Left forelimb (tissue), 1 donor: ENCODE data around the gene DPYSL5.

Experiments used
- DNase-seq: peaks from one replicate; pipeline ENCODE4 v3.0.0-alpha.2; 2018; ENCODE audit warnings: low spot score

DPYSL5 gene

GRCh38 chr2:26846334-26847306 is 1.3 kb upstream of the DPYSL5 start:
- DNase-seq, result peak; percentile 76

- no peak for DNase-seq
These were observed 651 bp upstream of the DPYSL5 start for GRCh38 chr2:26847307-26847654.

- no peak for DNase-seq
These were observed 564 bp downstream of the DPYSL5 start for GRCh38 chr2:26848336-26849055.

GRCh38 chr2:26849056-26849999 is 1.4 kb downstream of the DPYSL5 start:
- no peak for DNase-seq

- DNase-seq, result no peak
These were observed 2.1 kb downstream of the DPYSL5 start for GRCh38 chr2:26850000-26850431.

DNA sequence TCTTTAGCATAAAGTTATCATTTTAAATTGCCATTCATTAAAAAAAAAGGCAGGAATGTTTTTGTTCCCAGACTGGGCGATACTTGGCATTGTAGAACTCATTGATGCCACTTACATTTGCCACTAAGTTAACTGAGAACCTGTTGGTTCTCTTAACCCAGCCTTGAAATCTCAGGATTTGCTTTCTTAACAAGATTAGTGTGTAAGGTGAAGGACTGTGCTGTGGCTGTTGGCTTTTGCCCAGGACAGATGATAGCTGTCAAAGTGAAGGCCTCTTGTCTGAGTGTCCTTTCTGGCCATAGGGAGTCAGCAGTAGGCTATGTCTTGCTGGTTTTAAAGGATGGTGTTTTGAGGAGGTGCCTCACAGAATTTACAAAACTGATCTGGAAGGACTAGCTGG is 2.6 kb downstream of the DPYSL5 start:
- DNase-seq, result no peak

- DNase-seq, result no peak
These were observed 4.7 kb downstream of the DPYSL5 start for GRCh38 chr2:26852405-26853306.

- DNase-seq, result no peak
These were observed 5.8 kb downstream of the DPYSL5 start for GRCh38 chr2:26853751-26854150.

DNA sequence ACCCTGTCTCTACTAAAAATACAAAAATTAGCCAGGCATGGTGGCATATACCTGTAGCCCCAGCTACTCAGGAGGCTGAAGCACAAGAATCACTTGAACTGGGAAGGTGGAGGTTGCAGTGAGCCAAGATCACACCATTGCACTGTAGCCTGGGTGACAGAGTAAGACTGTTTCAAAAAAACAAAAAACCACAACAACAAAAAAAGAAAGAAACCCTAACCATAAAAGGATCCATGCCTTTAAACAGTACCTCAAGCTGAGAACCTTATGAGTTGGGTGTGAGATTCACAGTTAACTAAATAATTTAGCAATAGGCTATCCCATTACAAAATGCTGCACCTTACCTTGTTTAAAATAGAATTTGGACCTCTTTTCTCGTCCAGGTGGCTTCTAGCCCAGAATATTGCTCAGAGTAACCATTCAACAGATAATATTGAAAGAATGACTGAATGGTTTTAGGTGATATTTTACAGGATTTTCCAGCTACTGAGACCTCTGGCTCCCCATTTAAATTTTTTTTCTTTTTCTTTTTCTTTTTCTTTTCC is 6.4 kb downstream of the DPYSL5 start:
- DNase-seq, result no peak

DNA sequence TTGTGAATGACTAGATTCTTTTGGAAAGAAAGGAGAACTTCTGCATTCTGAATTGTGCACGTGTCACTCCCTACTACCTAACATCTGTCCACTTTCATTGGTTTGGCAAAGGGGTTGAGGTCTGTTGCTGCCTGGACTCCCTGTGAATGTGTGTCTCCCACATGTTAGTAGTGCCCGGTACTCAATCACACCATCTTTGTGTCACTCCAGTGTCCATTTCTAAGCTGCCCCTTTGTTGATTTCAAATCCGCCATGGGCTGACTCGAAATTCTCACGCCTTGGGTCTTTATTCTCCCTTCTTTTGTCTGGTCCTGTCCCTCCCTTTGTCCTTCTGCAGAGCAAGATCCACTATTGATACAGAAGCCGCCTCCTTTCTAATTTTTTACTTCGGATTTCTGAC is 7.5 kb downstream of the DPYSL5 start:
- no peak for DNase-seq

DNA sequence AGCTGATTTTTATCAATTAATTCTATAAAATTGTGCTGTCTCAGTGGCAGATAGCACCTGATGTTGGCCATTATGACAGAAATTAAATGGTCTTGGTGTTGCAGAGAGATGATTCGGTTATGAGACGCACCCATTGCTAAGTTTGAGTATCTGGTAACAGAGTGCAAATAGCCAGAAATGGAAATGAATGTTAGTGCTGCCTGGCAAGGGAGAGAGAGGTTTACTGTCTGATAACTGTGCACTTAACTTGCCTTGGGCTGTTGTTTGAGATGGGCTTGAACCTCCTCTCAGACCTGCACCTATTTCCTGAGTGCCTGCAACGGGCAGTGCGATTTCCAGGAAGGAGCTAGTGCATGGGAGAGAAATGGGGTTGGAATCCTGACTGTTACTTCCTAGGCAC is 11.7 kb downstream of the DPYSL5 start:
- DNase-seq, result no peak

DNA sequence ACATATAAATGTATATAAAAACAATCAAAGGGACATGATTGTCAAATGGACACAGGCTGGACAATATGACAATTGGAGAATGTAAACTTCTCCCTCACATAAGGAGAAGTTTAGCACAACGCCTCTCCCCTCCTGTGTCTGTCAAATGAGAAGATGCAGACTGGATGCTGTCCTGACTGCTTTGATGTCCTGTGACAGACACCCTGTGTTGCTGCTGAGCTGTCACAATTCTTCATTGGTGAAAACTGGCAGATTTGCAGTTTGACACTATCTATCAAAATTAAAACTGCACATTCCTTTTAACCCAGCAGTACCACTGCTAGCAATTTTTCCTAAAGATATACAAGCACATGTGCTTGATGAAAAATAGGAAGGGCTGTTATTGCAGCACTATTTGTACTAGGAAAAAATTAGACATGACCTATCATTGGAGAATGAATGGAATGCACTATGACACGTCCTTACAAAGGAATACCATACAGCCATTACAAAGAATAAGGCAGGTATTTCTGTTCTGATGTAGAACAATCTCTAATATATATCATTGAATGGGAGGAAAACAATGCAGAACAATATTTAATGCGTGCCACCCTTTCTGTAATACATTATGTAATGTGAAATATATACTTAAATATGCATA is 12.4 kb downstream of the DPYSL5 start:
- no peak for DNase-seq

DNA sequence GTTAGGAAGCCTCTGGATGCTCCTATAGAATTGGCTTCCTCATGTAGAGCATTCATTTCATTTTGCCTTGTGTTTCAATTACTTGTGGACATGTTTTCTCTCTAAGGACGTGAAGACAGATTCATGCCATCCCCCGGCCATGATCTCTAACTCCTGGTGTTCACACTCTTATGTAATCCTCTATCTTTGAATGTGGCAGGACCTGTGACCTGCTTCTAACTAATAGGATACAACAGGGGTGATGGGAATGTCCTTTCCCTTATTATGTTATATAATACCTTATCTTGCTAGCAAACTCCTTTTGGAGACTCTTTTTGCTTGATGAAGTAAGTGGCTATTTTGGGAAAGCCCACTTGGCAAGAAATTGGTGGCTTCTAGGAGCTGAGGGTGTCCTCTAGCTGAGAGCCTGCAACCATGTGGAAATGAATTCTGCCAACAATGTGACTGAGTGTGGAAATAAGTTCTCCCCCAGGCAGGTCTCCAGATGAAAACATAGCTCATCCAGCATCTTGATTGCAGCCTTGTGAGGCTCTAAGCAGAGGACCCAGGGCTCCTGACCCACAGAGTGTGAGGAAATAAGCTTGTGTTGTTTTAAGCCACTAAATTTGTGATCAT is 13.8 kb downstream of the DPYSL5 start:
- DNase-seq, result no peak

DNA sequence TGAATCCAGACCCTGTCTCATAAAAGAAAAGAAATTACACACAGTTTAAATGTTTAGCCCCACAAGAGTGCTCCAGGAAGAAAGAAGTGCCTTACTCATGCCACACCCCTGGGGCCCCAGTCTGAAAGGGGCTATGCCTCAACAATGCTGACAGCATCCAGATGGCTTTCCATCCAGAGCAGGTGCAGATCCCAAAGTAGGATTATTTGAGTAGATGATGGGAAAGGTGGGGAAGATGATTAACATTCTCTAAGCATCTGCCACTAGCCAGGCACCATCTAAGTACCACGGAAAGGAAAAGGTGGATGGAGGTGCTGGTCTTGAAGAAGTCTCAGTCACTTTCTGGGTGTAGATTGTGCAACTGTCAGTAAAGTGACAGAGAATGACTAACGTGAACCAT is 16.3 kb downstream of the DPYSL5 start:
- no peak for DNase-seq

- DNase-seq, result no peak
These were observed 16.7 kb downstream of the DPYSL5 start for GRCh38 chr2:26864646-26865045.

DNA sequence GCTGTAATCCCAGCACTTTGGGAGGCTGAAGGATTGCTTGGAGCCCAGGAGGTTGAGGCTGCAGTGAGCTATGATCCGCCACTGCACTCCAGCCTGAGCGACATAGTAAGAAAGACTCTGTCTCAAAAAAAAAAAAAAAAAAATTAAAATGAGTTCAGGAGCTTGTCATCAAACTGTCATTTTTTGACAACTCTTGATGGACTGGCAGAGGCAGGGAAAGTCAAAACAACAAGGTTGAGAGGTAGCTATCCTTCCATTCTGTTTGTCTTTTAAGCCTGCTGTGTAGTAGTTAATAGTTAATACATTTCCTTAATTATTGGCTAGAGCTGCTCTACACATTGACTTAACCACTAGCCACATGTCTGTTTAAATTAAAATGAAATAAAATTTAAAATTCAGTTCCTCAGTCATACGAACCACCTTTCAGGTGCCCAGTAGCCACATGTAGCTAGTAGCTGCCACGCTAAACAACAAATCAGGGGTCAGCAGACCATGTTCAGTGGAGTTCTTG is 22.7 kb downstream of the DPYSL5 start:
- DNase-seq, result no peak

DNA sequence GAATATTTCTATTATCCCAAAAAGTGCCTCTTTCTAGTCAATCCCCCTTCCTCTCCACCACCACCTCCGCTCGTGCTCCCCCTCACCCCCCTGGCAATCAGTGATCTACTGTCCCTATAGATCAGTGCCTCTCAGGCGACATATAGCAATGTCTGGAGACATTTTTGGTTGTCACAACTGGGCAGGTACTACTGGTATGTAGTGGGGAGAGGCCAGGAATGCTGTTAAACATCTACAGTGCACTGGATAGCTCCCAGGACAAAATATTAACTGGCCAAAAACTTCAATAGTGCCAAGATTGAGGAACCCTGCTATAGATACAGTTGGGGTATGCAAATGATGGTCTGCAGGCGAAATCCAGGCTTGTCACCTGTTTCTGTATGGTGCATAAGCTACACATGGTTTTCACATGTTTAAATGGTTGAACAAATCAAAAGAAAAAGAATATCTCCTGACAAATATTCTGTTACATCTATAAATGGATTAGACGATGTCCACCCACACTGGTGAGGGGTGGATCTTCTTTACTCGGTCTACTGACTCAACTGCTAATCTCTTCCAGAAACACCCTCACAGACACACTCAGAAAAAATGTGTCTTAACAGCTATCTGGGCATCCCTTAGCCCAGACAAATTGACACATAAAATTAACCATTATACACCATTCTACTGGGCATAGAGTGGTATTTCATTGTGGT is 25.5 kb downstream of the DPYSL5 start:
- no peak for DNase-seq

DNA sequence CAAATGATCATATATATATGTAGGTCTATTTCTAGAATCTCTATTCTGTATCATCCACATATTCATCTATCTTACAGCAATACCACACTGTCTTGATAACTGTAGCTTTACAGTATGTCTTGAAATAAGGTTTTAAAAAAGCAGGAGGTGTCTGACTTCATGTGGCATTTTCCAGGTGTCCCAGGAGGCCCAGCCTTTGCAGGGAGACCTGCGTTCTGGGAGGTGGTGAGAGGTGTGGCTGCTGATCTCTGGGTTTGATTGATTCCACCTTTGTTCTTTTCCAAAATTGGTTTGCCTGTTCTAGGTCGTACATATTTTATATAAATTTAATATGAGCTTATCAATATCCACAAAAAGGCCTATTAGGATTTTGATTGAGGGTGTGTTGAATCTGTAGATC is 26.6 kb downstream of the DPYSL5 start:
- DNase-seq, result no peak

- DNase-seq, result no peak
These were observed 27.2 kb downstream of the DPYSL5 start for GRCh38 chr2:26875065-26875634.
